GM23338 (cell line): ENCODE data around the gene PRTFDC1. TPM values are rescaled to one million over a fixed set of nuclear protein-coding genes. Genes with fewer than 3 reads are reported as not detected.

Experiments
- ATAC-seq: fragments of 200-7000 bp; cut with Tn5 transposase; 3 replicates; pipeline ENCODE4 v1.9.1; 2020
- DNase-seq: peaks from one replicate; pipeline ENCODE4 v3.0.0-alpha.2; 2015; ENCODE audit warnings: low spot score
- H2AFZ ChIP-seq: fragments of 200-600 bp; sonication (generic); 2 replicates; pipeline ENCODE4 v1.8.0; 2016; ENCODE audit warnings: antibody characterized with exemption, mild to moderate bottlenecking, moderate library complexity
- H3F3A ChIP-seq: fragments of 200-600 bp; sonication (generic); replicated peaks from 2 replicates; pipeline ENCODE4 v1.8.0; 2017; ENCODE audit warnings: antibody characterized with exemption, mixed run types, low read depth
- H3K27ac ChIP-seq: fragments of 200-600 bp; sonication (generic); 2 replicates; pipeline ENCODE4 v1.6.1; 2016; ENCODE audit warnings: low read depth
- H3K27me3 ChIP-seq: fragments of 200-600 bp; sonication (generic); 2 replicates; pipeline ENCODE4 v1.8.0; 2016; ENCODE audit warnings: mild to moderate bottlenecking, mixed run types, moderate library complexity; ENCODE audit not compliant: insufficient read depth
- H3K36me3 ChIP-seq: fragments of 200-600 bp; sonication (generic); 2 replicates; pipeline ENCODE4 v1.8.0; 2016; ENCODE audit warnings: mild to moderate bottlenecking; ENCODE audit not compliant: insufficient read depth
- H3K4me1 ChIP-seq: fragments of 200-600 bp; sonication (generic); 2 replicates; pipeline ENCODE4 v1.8.0; 2016; ENCODE audit warnings: mild to moderate bottlenecking, moderate library complexity; ENCODE audit not compliant: insufficient read depth
- H3K4me2 ChIP-seq: fragments of 200-600 bp; sonication (generic); 2 replicates; pipeline ENCODE4 v1.7.1; 2017; ENCODE audit warnings: mixed run types
- H3K4me3 ChIP-seq: fragments of 200-600 bp; sonication (generic); 2 replicates; pipeline ENCODE4 v1.6.1; 2016; ENCODE audit warnings: mixed run types
- H3K79me2 ChIP-seq: fragments of 200-600 bp; sonication (generic); replicated peaks from 2 replicates; pipeline ENCODE4 v1.8.0; 2017; ENCODE audit warnings: mild to moderate bottlenecking; ENCODE audit not compliant: insufficient read depth
- H3K9me2 ChIP-seq: fragments of 200-600 bp; sonication (generic); 2 replicates; pipeline ENCODE4 v1.8.0; 2017; ENCODE audit not compliant: insufficient read depth
- H4K20me1 ChIP-seq: fragments of 200-600 bp; sonication (generic); replicated peaks from 2 replicates; pipeline ENCODE4 v1.8.0; 2017; ENCODE audit warnings: mild to moderate bottlenecking; ENCODE audit not compliant: insufficient read depth
- H3K27ac Mint-ChIP-seq: 2 replicates; pipeline ENCODE4 v1.8.0; 2020; ENCODE audit warnings: inconsistent platforms, mild to moderate bottlenecking, moderate library complexity, mixed read lengths
- H3K27me3 Mint-ChIP-seq: 3 replicates; pipeline ENCODE4 v1.8.0; 2022; ENCODE audit warnings: low read depth, mild to moderate bottlenecking, moderate library complexity, mixed read lengths, inconsistent platforms; ENCODE audit not compliant: insufficient read depth, poor library complexity
- H3K36me3 Mint-ChIP-seq: 3 replicates; pipeline ENCODE4 v1.8.0; 2021; ENCODE audit warnings: low read depth, mild to moderate bottlenecking, inconsistent platforms, moderate library complexity, mixed read lengths
- H3K4me1 Mint-ChIP-seq: 3 replicates; pipeline ENCODE4 v1.8.0; 2020; ENCODE audit warnings: mild to moderate bottlenecking, inconsistent platforms, mixed read lengths
- H3K4me3 Mint-ChIP-seq: 3 replicates; pipeline ENCODE4 v1.8.0; 2021; ENCODE audit warnings: moderate library complexity, mild to moderate bottlenecking, inconsistent platforms, mixed read lengths
- H3K9me3 Mint-ChIP-seq: 3 replicates; pipeline ENCODE4 v1.8.0; 2020; ENCODE audit warnings: moderate library complexity, mild to moderate bottlenecking, inconsistent platforms, mixed read lengths
- CREB1 ChIP-seq: fragments of 250-450 bp; sonication (Bioruptor Pico); IDR thresholded peaks from 2 replicates; pipeline ENCODE4 v1.5.0; 2020; ENCODE audit warnings: low read depth, mild to moderate bottlenecking, moderate library complexity
- EZH2 ChIP-seq: fragments of 200-600 bp; sonication (generic); IDR thresholded peaks from one replicate; pipeline ENCODE4 v1.8.0; 2017; ENCODE audit warnings: antibody characterized with exemption, mild to moderate bottlenecking, low read depth; ENCODE audit not compliant: unreplicated experiment
- EZH2phosphoT487 ChIP-seq: fragments of 200-600 bp; sonication (generic); IDR thresholded peaks from one replicate; pipeline ENCODE4 v1.8.1; 2018; ENCODE audit warnings: antibody characterized with exemption; ENCODE audit not compliant: unreplicated experiment
- JUNB ChIP-seq: IDR thresholded peaks from one replicate; pipeline ENCODE4 v1.6.1; 2016; ENCODE audit warnings: antibody characterized with exemption; ENCODE audit not compliant: unreplicated experiment
- NANOG ChIP-seq: IDR thresholded peaks from 2 replicates; pipeline ENCODE4 v1.6.1; 2016; ENCODE audit warnings: antibody characterized with exemption, borderline replicate concordance
- POLR2AphosphoS5 ChIP-seq: IDR thresholded peaks from 2 replicates; pipeline ENCODE4 v1.6.1; 2016; ENCODE audit warnings: antibody characterized with exemption, low read depth
- STAT1 ChIP-seq: IDR thresholded peaks from one replicate; pipeline ENCODE4 v1.6.1; 2016; ENCODE audit warnings: antibody characterized with exemption; ENCODE audit not compliant: unreplicated experiment
- ZNF114 ChIP-seq: fragments of 250-450 bp; sonication (Bioruptor Pico); IDR thresholded peaks from 2 replicates; pipeline ENCODE4 v1.5.0; 2020; ENCODE audit warnings: mild to moderate bottlenecking, moderate library complexity
- ZNF331 ChIP-seq: fragments of 250-450 bp; sonication (Bioruptor Pico); IDR thresholded peaks from 2 replicates; pipeline ENCODE4 v1.5.0; 2020; ENCODE audit warnings: low read depth, mild to moderate bottlenecking, moderate library complexity
- polyA plus RNA-seq: library from polyadenylated mRNA; unstranded; fragments of >200 nt; fragmentation: Nextera tagmentation; extraction: Ambion mirVana; gene quantifications from 2 replicates; pipeline ENCODE4 v1.2.1, GENCODE V29; 2016
- total RNA-seq: library from RNA; depleted of rRNA; stranded (reverse); fragments of >200 nt; shearing (Covaris generic); gene quantifications from 2 replicates; pipeline ENCODE4 v1.2.3, GENCODE V29; 2014
- TF ChIP-seq, protein P1 (sequence below): IDR thresholded peaks from 2 replicates; pipeline ENCODE4 v1.6.1; 2016; ENCODE audit warnings: antibody characterized with exemption
- TF ChIP-seq, protein P2 (sequence below), 2 experiments: fragments of 200-600 bp in 1 of 2; sonication (generic) in 1 of 2; conservative IDR thresholded peaks; 2 replicates each; pipeline versions ENCODE4 v1.5.1 to v1.6.1; 2016 to 2017; ENCODE audit warnings: antibody characterized with exemption in 2 of 2, low read depth in 2 of 2, mild to moderate bottlenecking in 2 of 2, moderate library complexity in 1 of 2
- TF ChIP-seq, protein P3 (sequence below): fragments of 250-450 bp; sonication (Bioruptor Pico); IDR thresholded peaks from 2 replicates; pipeline ENCODE4 v1.5.0; 2020; ENCODE audit warnings: mild to moderate bottlenecking, moderate library complexity
- TF ChIP-seq, protein P4 (sequence below): IDR thresholded peaks from one replicate; pipeline ENCODE4 v1.6.1; 2018; ENCODE audit warnings: antibody characterized with exemption; ENCODE audit not compliant: unreplicated experiment

The PRTFDC1 gene
- total and polyA plus RNA-seq, 2 experiments from 2014 or later, result 7.9 to 9.1 TPM

DNA sequence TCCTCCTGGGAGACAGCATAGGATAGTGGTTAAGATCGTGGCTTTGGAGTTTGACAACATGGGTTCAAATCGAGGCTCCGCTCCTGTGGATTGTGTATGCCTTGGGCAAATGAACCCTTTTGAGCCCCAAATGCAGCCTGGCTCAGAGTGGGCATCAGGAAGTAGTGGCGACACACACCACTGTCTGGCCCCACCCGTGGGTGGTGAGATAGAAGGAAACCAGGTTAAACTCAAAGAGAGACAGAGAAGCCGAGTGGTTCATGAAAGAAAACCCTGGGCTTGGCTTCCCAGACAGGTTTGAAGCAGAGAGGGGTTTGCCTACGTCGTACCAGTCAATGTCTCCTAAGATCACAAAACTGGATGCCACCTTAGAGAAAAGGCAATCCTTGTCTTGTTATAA is 57.7 kb downstream of the PRTFDC1 start:
- Mint-ChIP-seq H3K9me3 (no peaks in the 10 kb centered on the region), H3K27ac (no peak overlapping the region), H3K36me3 (no peaks in the 10 kb centered on the region), H3K4me1 (peaks cover 6% of the 10 kb centered on the region; the same call in 2 of the 3 replicates), H3K4me3 (no peak overlapping the region), H3K27me3 (peaks cover 2% of the 10 kb centered on the region)
- H3K4me3 ChIP-seq, result no peak overlapping the region
- no peak overlapping the region for H2AFZ ChIP-seq
- H3K79me2 ChIP-seq, result no peaks in the 10 kb centered on the region
- H3K27me3 ChIP-seq, result no peaks in the 10 kb centered on the region
- H3K4me1 ChIP-seq, result peaks cover 5% of the 10 kb centered on the region; the same call in 1 of the 2 replicates
- no peak overlapping the region for H3K27ac ChIP-seq
- H3K36me3 ChIP-seq, result no peaks in the 10 kb centered on the region
- H4K20me1 ChIP-seq, result no peaks in the 10 kb centered on the region
- no peak overlapping the region for H3K4me2 ChIP-seq
- H3F3A ChIP-seq, result no peaks in the 10 kb centered on the region
- TF ChIP-seq, protein P1, sequence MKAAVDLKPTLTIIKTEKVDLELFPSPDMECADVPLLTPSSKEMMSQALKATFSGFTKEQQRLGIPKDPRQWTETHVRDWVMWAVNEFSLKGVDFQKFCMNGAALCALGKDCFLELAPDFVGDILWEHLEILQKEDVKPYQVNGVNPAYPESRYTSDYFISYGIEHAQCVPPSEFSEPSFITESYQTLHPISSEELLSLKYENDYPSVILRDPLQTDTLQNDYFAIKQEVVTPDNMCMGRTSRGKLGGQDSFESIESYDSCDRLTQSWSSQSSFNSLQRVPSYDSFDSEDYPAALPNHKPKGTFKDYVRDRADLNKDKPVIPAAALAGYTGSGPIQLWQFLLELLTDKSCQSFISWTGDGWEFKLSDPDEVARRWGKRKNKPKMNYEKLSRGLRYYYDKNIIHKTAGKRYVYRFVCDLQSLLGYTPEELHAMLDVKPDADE, result no peak
- TF ChIP-seq ZNF114, result no peak
- no peak for TF ChIP-seq POLR2AphosphoS5
- TF ChIP-seq, protein P2, sequence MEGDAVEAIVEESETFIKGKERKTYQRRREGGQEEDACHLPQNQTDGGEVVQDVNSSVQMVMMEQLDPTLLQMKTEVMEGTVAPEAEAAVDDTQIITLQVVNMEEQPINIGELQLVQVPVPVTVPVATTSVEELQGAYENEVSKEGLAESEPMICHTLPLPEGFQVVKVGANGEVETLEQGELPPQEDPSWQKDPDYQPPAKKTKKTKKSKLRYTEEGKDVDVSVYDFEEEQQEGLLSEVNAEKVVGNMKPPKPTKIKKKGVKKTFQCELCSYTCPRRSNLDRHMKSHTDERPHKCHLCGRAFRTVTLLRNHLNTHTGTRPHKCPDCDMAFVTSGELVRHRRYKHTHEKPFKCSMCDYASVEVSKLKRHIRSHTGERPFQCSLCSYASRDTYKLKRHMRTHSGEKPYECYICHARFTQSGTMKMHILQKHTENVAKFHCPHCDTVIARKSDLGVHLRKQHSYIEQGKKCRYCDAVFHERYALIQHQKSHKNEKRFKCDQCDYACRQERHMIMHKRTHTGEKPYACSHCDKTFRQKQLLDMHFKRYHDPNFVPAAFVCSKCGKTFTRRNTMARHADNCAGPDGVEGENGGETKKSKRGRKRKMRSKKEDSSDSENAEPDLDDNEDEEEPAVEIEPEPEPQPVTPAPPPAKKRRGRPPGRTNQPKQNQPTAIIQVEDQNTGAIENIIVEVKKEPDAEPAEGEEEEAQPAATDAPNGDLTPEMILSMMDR (conservative IDR thresholded peaks at IDR 0.05; ENCODE audit: low read depth in 2 of 2), result no peak
- TF ChIP-seq JUNB, result no peak
- no peak for TF ChIP-seq NANOG
- TF ChIP-seq CREB1 (CRISPR knock-in tag), result no peak
- TF ChIP-seq, protein P3, sequence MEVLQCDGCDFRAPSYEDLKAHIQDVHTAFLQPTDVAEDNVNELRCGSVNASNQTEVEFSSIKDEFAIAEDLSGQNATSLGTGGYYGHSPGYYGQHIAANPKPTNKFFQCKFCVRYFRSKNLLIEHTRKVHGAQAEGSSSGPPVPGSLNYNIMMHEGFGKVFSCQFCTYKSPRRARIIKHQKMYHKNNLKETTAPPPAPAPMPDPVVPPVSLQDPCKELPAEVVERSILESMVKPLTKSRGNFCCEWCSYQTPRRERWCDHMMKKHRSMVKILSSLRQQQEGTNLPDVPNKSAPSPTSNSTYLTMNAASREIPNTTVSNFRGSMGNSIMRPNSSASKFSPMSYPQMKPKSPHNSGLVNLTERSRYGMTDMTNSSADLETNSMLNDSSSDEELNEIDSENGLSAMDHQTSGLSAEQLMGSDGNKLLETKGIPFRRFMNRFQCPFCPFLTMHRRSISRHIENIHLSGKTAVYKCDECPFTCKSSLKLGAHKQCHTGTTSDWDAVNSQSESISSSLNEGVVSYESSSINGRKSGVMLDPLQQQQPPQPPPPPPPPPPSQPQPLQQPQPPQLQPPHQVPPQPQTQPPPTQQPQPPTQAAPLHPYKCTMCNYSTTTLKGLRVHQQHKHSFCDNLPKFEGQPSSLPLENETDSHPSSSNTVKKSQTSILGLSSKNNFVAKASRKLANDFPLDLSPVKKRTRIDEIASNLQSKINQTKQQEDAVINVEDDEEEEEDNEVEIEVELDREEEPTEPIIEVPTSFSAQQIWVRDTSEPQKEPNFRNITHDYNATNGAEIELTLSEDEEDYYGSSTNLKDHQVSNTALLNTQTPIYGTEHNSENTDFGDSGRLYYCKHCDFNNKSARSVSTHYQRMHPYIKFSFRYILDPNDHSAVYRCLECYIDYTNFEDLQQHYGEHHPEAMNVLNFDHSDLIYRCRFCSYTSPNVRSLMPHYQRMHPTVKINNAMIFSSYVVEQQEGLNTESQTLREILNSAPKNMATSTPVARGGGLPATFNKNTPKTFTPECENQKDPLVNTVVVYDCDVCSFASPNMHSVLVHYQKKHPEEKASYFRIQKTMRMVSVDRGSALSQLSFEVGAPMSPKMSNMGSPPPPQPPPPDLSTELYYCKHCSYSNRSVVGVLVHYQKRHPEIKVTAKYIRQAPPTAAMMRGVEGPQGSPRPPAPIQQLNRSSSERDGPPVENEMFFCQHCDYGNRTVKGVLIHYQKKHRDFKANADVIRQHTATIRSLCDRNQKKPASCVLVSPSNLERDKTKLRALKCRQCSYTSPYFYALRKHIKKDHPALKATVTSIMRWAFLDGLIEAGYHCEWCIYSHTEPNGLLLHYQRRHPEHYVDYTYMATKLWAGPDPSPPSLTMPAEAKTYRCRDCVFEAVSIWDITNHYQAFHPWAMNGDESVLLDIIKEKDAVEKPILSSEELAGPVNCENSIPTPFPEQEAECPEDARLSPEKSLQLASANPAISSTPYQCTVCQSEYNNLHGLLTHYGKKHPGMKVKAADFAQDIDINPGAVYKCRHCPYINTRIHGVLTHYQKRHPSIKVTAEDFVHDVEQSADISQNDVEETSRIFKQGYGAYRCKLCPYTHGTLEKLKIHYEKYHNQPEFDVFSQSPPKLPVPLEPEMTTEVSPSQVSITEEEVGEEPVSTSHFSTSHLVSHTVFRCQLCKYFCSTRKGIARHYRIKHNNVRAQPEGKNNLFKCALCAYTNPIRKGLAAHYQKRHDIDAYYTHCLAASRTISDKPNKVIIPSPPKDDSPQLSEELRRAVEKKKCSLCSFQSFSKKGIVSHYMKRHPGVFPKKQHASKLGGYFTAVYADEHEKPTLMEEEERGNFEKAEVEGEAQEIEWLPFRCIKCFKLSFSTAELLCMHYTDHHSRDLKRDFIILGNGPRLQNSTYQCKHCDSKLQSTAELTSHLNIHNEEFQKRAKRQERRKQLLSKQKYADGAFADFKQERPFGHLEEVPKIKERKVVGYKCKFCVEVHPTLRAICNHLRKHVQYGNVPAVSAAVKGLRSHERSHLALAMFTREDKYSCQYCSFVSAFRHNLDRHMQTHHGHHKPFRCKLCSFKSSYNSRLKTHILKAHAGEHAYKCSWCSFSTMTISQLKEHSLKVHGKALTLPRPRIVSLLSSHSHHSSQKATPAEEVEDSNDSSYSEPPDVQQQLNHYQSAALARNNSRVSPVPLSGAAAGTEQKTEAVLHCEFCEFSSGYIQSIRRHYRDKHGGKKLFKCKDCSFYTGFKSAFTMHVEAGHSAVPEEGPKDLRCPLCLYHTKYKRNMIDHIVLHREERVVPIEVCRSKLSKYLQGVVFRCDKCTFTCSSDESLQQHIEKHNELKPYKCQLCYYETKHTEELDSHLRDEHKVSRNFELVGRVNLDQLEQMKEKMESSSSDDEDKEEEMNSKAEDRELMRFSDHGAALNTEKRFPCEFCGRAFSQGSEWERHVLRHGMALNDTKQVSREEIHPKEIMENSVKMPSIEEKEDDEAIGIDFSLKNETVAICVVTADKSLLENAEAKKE (CRISPR knock-in tag), result no peak
- no peak for TF ChIP-seq STAT1
- no peak for TF ChIP-seq ZNF331
- TF ChIP-seq EZH2phosphoT487, result no peak
- TF ChIP-seq, protein P4, sequence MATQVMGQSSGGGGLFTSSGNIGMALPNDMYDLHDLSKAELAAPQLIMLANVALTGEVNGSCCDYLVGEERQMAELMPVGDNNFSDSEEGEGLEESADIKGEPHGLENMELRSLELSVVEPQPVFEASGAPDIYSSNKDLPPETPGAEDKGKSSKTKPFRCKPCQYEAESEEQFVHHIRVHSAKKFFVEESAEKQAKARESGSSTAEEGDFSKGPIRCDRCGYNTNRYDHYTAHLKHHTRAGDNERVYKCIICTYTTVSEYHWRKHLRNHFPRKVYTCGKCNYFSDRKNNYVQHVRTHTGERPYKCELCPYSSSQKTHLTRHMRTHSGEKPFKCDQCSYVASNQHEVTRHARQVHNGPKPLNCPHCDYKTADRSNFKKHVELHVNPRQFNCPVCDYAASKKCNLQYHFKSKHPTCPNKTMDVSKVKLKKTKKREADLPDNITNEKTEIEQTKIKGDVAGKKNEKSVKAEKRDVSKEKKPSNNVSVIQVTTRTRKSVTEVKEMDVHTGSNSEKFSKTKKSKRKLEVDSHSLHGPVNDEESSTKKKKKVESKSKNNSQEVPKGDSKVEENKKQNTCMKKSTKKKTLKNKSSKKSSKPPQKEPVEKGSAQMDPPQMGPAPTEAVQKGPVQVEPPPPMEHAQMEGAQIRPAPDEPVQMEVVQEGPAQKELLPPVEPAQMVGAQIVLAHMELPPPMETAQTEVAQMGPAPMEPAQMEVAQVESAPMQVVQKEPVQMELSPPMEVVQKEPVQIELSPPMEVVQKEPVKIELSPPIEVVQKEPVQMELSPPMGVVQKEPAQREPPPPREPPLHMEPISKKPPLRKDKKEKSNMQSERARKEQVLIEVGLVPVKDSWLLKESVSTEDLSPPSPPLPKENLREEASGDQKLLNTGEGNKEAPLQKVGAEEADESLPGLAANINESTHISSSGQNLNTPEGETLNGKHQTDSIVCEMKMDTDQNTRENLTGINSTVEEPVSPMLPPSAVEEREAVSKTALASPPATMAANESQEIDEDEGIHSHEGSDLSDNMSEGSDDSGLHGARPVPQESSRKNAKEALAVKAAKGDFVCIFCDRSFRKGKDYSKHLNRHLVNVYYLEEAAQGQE, result no peak
- no peak for TF ChIP-seq EZH2
- H3K9me2 ChIP-seq, result no peaks in the 10 kb centered on the region
- DNase-seq (no peak), ATAC-seq (no peak)
